Adrenal gland (tissue), 5 donors: ENCODE data around the gene GALNT9.

Experiments used
- CTCF ChIP-seq, 6 experiments: fragments of 450-650 bp in 4 of 6; fragments of 200-600 bp in 2 of 6; sonication (generic) in 1 of 6; IDR thresholded peaks; 1 replicate in 5 of 6; 2 replicates in 1 of 6; pipeline versions ENCODE4 v1.5.1 to v1.8.0; 2016 to 2021; ENCODE audit warnings: antibody characterized with exemption in 6 of 6, mild to moderate bottlenecking in 2 of 6, moderate library complexity in 1 of 6
- POLR2A ChIP-seq, 2 donors: fragments of 450-650 bp; IDR thresholded peaks; one replicate each; pipeline ENCODE4 v1.6.1; 2017; ENCODE audit warnings: antibody characterized with exemption in 2 of 2, mild to moderate bottlenecking in 2 of 2, moderate library complexity in 1 of 2
- donor health status: DM: no; HTN: no; CAD: no.

- TF ChIP-seq CTCF (IDR thresholded peaks at IDR 0.05) (no peak), POLR2A (IDR thresholded peaks at IDR 0.05) (no peak)
Measured at GRCh38 chr12:132179431-132180362, 149.7 kb downstream of the GALNT9 start.
